GM12878 (cell line): Measurements from ENCODE around the gene DCAF5. TPM values are rescaled to one million over a fixed set of nuclear protein-coding genes. Genes with fewer than 3 reads are reported as not detected.

Experiments
- ATAC-seq: fragments of 200-7000 bp; cut with Tn5 transposase; 3 replicates; pipeline ENCODE4 v1.9.1; 2020; ENCODE audit warnings: mild to moderate bottlenecking, moderate library complexity
- BruUV-seq: library from RNA; stranded (reverse); fragments of 400-500 nt; replicated peaks from 2 replicates; lab custom pipeline; 2021; lab: Mats Ljungman, UMichigan
- CTCF ChIA-PET: fragments of 300-600 bp; sonication (Branson Sonifier 250); formaldehyde crosslinking; extraction: SDS; loops from one replicate; lab custom pipeline; 2021; ENCODE audit warnings: inconsistent platforms; lab: Yijun Ruan, JAX
- POLR2A ChIA-PET: fragments of 350-600 bp; formaldehyde crosslinking; extraction: SDS; loops from one replicate; lab custom pipeline; 2021; ENCODE audit warnings: inconsistent platforms; lab: Charles Lee
- RAD21 ChIA-PET: fragments of 300-600 bp; sonication (Branson Sonifier 250); formaldehyde crosslinking; loops from one replicate; lab custom pipeline; 2023; ENCODE audit warnings: antibody characterized with exemption; ENCODE audit not compliant: unreplicated experiment; lab: Charles Lee
- SMC1A ChIA-PET: fragments of 300-600 bp; sonication (Branson Sonifier 250); formaldehyde crosslinking; loops from one replicate; lab custom pipeline; 2023; ENCODE audit not compliant: unreplicated experiment, uncharacterized antibody; lab: Charles Lee
- DNase-seq: peaks from one replicate; pipeline ENCODE4 v3.0.0-alpha.2; 2011; ENCODE audit warnings: low read depth, low spot score
- FAIRE-seq: peaks from 3 replicates; lab custom pipeline; 2011; peaks lifted over from hg19 to GRCh38; lab: Jason Lieb, UNC
- H2AFZ ChIP-seq: 2 replicates; pipeline ENCODE4 v1.6.0; 2011; ENCODE audit warnings: low read depth, low read length, control low read depth; ENCODE audit not compliant: control insufficient read depth
- H3K27ac ChIP-seq: 2 replicates; pipeline ENCODE4 v1.5.1; 2011; ENCODE audit warnings: control low read depth; ENCODE audit not compliant: control insufficient read depth, insufficient read depth
- H3K27me3 ChIP-seq, 2 experiments: replicated peaks in 1 of 2; 2 replicates each; pipeline versions ENCODE4 v1.6.0 to v1.6.1; 2011; ENCODE audit warnings: low read length in 1 of 2; ENCODE audit not compliant: control insufficient read depth in 2 of 2, insufficient read depth in 2 of 2
- H3K36me3 ChIP-seq, 2 experiments: 2 replicates each; pipeline ENCODE4 v1.5.1; 2011; ENCODE audit warnings: low read length in 1 of 2; ENCODE audit not compliant: control insufficient read depth in 2 of 2, insufficient read depth in 2 of 2
- H3K4me1 ChIP-seq: 2 replicates; pipeline ENCODE4 v1.6.1; 2011; ENCODE audit warnings: mild to moderate bottlenecking, low read length, moderate library complexity, mixed read lengths; ENCODE audit not compliant: control insufficient read depth, insufficient read depth
- H3K4me2 ChIP-seq: 2 replicates; pipeline ENCODE4 v1.6.0; 2011; ENCODE audit warnings: control low read depth; ENCODE audit not compliant: control insufficient read depth, insufficient read depth
- H3K4me3 ChIP-seq: fragments of 200-600 bp; sonication (generic); 2 replicates; pipeline ENCODE4 v1.5.1; 2016
- H3K79me2 ChIP-seq: 2 replicates; pipeline ENCODE4 v1.6.0; 2011; ENCODE audit warnings: low read length; ENCODE audit not compliant: control insufficient read depth, insufficient read depth
- H3K9ac ChIP-seq: 2 replicates; pipeline ENCODE4 v1.8.0; 2011; ENCODE audit warnings: low read length, control low read depth, mixed read lengths; ENCODE audit not compliant: control insufficient read depth, insufficient read depth
- H3K9me3 ChIP-seq: replicated peaks from 3 replicates; pipeline ENCODE4 v1.5.1; 2011; ENCODE audit warnings: mild to moderate bottlenecking, low read length; ENCODE audit not compliant: control insufficient read depth, insufficient read depth
- H4K20me1 ChIP-seq: 2 replicates; pipeline ENCODE4 v1.6.0; 2011; ENCODE audit not compliant: control insufficient read depth, insufficient read depth
- CEBPB ChIP-seq, 2 experiments: fragments of 150-350 bp in 1 of 2; IDR thresholded peaks; 2 replicates each; pipeline ENCODE4 v1.6.1; 2012 to 2014; ENCODE audit warnings: low read depth in 2 of 2, low read length in 2 of 2, borderline replicate concordance in 1 of 2, inconsistent platforms in 1 of 2
- RB1 ChIP-seq: fragments of 450-650 bp; formaldehyde crosslinking; IDR thresholded peaks from 2 replicates; pipeline ENCODE4 v1.6.1; 2017; ENCODE audit warnings: mild to moderate bottlenecking, borderline replicate concordance
- RCOR1 ChIP-seq: conservative IDR thresholded peaks from 2 replicates; pipeline ENCODE4 v1.6.1; 2012; ENCODE audit warnings: low read depth, low read length, improper control_type of control experiment
- TCF7 ChIP-seq: IDR thresholded peaks from 2 replicates; pipeline ENCODE4 v1.6.1; 2014; ENCODE audit warnings: antibody characterized with exemption, borderline replicate concordance
- ZNF217 ChIP-seq: fragments of 450-650 bp; IDR thresholded peaks from 2 replicates; pipeline ENCODE4 v1.6.1; 2017; ENCODE audit warnings: antibody characterized with exemption, mild to moderate bottlenecking
- WGBS: methylation state at CpG from one replicate; pipeline ENCODE4 v1.1.6; 2016; ENCODE audit warnings: low lambda C conversion rate; ENCODE audit not compliant: insufficient replicate concordance, insufficient coverage; ENCODE audit errors: missing lambda C conversion rate; 5-methylcytosine and 5-hydroxymethylcytosine counted together
- in situ Hi-C: fragments of 300-500 bp; cut with MboI; formaldehyde crosslinking; loops from 9 replicates; pipeline ENCODE4 v1.14.3; 2018; ENCODE audit warnings: mixed read lengths
- intact Hi-C: fragments of 100-400 bp; cut with micrococcal nuclease; formaldehyde crosslinking; loops from one replicate; pipeline ENCODE4 v1.14.2; 2022; ENCODE audit not compliant: unreplicated experiment
- polyA plus RNA-seq, 11 experiments: library from polyadenylated mRNA; depleted of rRNA in 4 of 11; unstranded in 6 of 11; stranded (reverse) in 5 of 11; fragments of >200 nt; fragmentation: Nextera tagmentation in 4 of 11; fragmentation: Illumina TruSeq in 1 of 11; extraction: Ambion mirVana in 4 of 11; extraction: Trizol in 1 of 11; gene quantifications; 1 replicate in 1 of 11; 2 replicates in 10 of 11; pipeline versions ENCODE4 v1.2.1 to v1.2.3, GENCODE V29; 2011 to 2016; ENCODE audit warnings: inconsistent platforms in 2 of 11, missing spikeins in 2 of 11, low read depth in 1 of 11
- total RNA-seq, 4 experiments: library from RNA; depleted of rRNA in 3 of 4; stranded (reverse); fragments of >200 nt in 3 of 4; fragmentation: Illumina TruSeq in 1 of 4; extraction: Trizol in 1 of 4; gene quantifications; 2 replicates each; pipeline versions ENCODE4 v1.2.1 to v1.2.3, GENCODE V29; 2013 to 2021
- TF ChIP-seq, protein P1 (sequence below): IDR thresholded peaks from 2 replicates; pipeline ENCODE4 v1.6.1; 2012; ENCODE audit warnings: low read length, inconsistent platforms

Gene DCAF5
- total and polyA plus RNA-seq, 10 of the 15 experiments (the other 5 are each of a cell fraction or from before 2014, with no cell fraction given), result 6.8 to 38.1 (median 19.1) TPM

DNA sequence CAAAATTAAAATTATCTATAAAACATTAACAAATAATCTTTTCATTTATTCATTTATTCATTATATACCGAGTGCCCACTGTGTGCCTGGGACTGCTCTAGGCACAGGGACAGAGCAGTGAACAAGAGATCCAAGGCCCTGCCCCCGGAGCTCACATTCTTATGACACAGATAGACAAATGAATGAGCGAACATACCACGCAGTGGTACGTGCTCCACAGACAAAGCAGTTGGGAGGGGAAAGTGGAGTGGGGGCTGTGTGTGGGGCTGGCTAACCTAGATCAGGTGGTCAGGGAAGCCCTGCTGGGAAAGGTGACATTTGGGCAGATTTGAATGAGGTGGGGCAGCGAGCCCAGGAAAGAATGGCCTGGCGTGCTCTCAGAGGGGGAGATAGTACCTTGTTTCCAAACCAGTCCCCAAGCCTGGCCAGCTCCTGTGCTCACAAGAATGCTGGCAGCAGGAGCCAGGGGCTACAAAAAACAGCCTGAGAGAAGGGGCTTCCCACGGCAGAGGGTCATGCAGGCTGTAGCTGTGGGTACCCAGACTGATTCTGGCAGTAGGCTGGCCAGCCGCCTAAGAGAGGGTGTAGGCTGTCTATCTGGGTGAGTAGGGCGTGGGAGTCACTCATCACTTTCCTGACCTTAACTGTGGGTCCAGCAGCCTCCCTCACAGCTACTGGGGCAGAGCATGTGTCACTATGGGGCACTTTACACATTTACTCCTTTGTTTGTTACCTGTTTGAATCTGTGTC, 116.0 kb downstream of the DCAF5 start:
- no peaks in the 10 kb centered on the region; a peak in 1 of 4 replicates for H3K27me3 ChIP-seq
- ChIA-PET SMC1A (interaction anchor here (1.5 kb wide), 1 partner anchor 10 kb away, joined by 4 read pairs; no protein-coding TSS in a partner anchor), POLR2A (no interaction called here), RAD21 (no interaction called here), CTCF (interaction anchor here (0.5 to 1.2 kb wide), 2 partner anchors 20 to 129 kb away, joined by 3 to 4 read pairs; no protein-coding TSS in a partner anchor)
- no TSS peak for BruUV-seq
- no peaks in the 10 kb centered on the region for H3K36me3 ChIP-seq
- H3K4me1 ChIP-seq, result no peaks in the 10 kb centered on the region
- in situ Hi-C loops, result no loop called here
- WGBS, result 50% methylated on average over 10 of the region's 10 CpGs
- FAIRE-seq, result no peak
- H3K79me2 ChIP-seq, result no peaks in the 10 kb centered on the region
- intact Hi-C loops, result no loop called here
- no peak for DNase-seq
- TF ChIP-seq RCOR1 (no peak), TCF7 (no peak), ZNF217 (no peak), CEBPB (IDR thresholded peaks at IDR 0.05; ENCODE audit: borderline replicate concordance in 1 of 2, low read depth in 2 of 2, low read length in 2 of 2) (no peak), RB1 (no peak)
- TF ChIP-seq, protein P1, sequence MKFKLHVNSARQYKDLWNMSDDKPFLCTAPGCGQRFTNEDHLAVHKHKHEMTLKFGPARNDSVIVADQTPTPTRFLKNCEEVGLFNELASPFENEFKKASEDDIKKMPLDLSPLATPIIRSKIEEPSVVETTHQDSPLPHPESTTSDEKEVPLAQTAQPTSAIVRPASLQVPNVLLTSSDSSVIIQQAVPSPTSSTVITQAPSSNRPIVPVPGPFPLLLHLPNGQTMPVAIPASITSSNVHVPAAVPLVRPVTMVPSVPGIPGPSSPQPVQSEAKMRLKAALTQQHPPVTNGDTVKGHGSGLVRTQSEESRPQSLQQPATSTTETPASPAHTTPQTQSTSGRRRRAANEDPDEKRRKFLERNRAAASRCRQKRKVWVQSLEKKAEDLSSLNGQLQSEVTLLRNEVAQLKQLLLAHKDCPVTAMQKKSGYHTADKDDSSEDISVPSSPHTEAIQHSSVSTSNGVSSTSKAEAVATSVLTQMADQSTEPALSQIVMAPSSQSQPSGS, result no peak
- no peak overlapping the region for H3K4me3 ChIP-seq
- H3K9ac ChIP-seq, result no peak overlapping the region
- H3K9me3 ChIP-seq, result no peaks in the 10 kb centered on the region
- ATAC-seq, result no peak
- no peak overlapping the region for H3K4me2 ChIP-seq
- H3K27ac ChIP-seq, result no peak overlapping the region
- no peak overlapping the region for H2AFZ ChIP-seq
- no peaks in the 10 kb centered on the region for H4K20me1 ChIP-seq
